Endothelial cell (in vitro differentiated cells): ENCODE results near the gene PARD3. TPM values are rescaled to one million over a fixed set of nuclear protein-coding genes. Genes with fewer than 3 reads are reported as not detected.

Experiments used
- DNase-seq: peaks from one replicate; pipeline ENCODE4 v3.0.0; 2021; ENCODE audit warnings: low spot score
- H3K27ac Mint-ChIP-seq: one replicate; pipeline ENCODE4 v1.8.0; 2021; ENCODE audit warnings: mixed read lengths, inconsistent platforms; ENCODE audit not compliant: unreplicated experiment
- H3K27me3 Mint-ChIP-seq: one replicate; pipeline ENCODE4 v1.8.0; 2021; ENCODE audit warnings: mild to moderate bottlenecking, moderate library complexity, mixed read lengths, inconsistent platforms; ENCODE audit not compliant: unreplicated experiment
- H3K36me3 Mint-ChIP-seq: one replicate; pipeline ENCODE4 v1.8.0; 2021; ENCODE audit warnings: mild to moderate bottlenecking, low read depth, mixed read lengths, inconsistent platforms; ENCODE audit not compliant: unreplicated experiment
- H3K4me1 Mint-ChIP-seq: one replicate; pipeline ENCODE4 v1.8.0; 2021; ENCODE audit warnings: mild to moderate bottlenecking, mixed read lengths, inconsistent platforms; ENCODE audit not compliant: unreplicated experiment
- H3K4me3 Mint-ChIP-seq: one replicate; pipeline ENCODE4 v1.8.0; 2021; ENCODE audit warnings: mild to moderate bottlenecking, mixed read lengths, inconsistent platforms; ENCODE audit not compliant: unreplicated experiment
- H3K9me3 Mint-ChIP-seq: one replicate; pipeline ENCODE4 v1.8.0; 2021; ENCODE audit warnings: mixed read lengths, inconsistent platforms; ENCODE audit not compliant: unreplicated experiment
- CTCF ChIP-seq: fragments of 200-600 bp; sonication (generic); IDR thresholded peaks from one replicate; pipeline ENCODE4 v1.5.0; 2021; ENCODE audit warnings: antibody characterized with exemption; ENCODE audit not compliant: unreplicated experiment
- total RNA-seq: library from RNA; stranded (reverse); fragmentation: NEBNext Ultra II Directional; extraction: Animal tissue kit (Norgen Biotek cat#: 25700); gene quantifications from one replicate; pipeline ENCODE4 v1.2.1, GENCODE V29; 2021; ENCODE audit not compliant: unreplicated experiment

PARD3 gene
- total RNA-seq, 1 donor from 2014 or later, result 35.2 TPM

GRCh38 chr10:34618611-34619010 is 196.5 kb downstream of the PARD3 start:
- peaks cover 23% of the 10 kb centered on the region for H3K4me1 Mint-ChIP-seq
- H3K4me3 Mint-ChIP-seq, result no peak overlapping the region
- peaks cover 4% of the 10 kb centered on the region for H3K27me3 Mint-ChIP-seq
- H3K27ac Mint-ChIP-seq, result no peak overlapping the region
- DNase-seq, result no peak
- no peak for TF ChIP-seq CTCF
- no peaks in the 10 kb centered on the region for H3K36me3 Mint-ChIP-seq
- no peaks in the 10 kb centered on the region for H3K9me3 Mint-ChIP-seq

GRCh38 chr10:34615770-34616169 is 199.3 kb downstream of the PARD3 start:
- no peak for DNase-seq
- H3K27ac Mint-ChIP-seq, result no peak overlapping the region
- no peaks in the 10 kb centered on the region for H3K9me3 Mint-ChIP-seq
- H3K4me3 Mint-ChIP-seq, result no peak overlapping the region
- TF ChIP-seq CTCF, result no peak
- peaks cover 3% of the 10 kb centered on the region for H3K27me3 Mint-ChIP-seq
- H3K4me1 Mint-ChIP-seq, result peaks cover 25% of the 10 kb centered on the region
- H3K36me3 Mint-ChIP-seq, result no peaks in the 10 kb centered on the region

GRCh38 chr10:34613491-34613890 is 201.6 kb downstream of the PARD3 start:
- TF ChIP-seq CTCF, result no peak
- Mint-ChIP-seq H3K9me3 (no peaks in the 10 kb centered on the region), H3K27ac (no peak overlapping the region), H3K4me1 (peaks cover 13% of the 10 kb centered on the region), H3K27me3 (peaks cover 3% of the 10 kb centered on the region), H3K36me3 (no peaks in the 10 kb centered on the region), H3K4me3 (no peak overlapping the region)
- no peak for DNase-seq

GRCh38 chr10:34612938-34613337 is 202.2 kb downstream of the PARD3 start:
- Mint-ChIP-seq H3K9me3 (no peaks in the 10 kb centered on the region), H3K27me3 (peaks cover 3% of the 10 kb centered on the region), H3K27ac (no peak overlapping the region), H3K4me3 (no peak overlapping the region), H3K36me3 (no peaks in the 10 kb centered on the region), H3K4me1 (peaks cover 12% of the 10 kb centered on the region)
- DNase-seq, result no peak
- no peak for TF ChIP-seq CTCF

- H3K27ac Mint-ChIP-seq, result no peak overlapping the region
- no peak for TF ChIP-seq CTCF
- H3K36me3 Mint-ChIP-seq, result no peaks in the 10 kb centered on the region
- H3K4me1 Mint-ChIP-seq, result peaks cover 12% of the 10 kb centered on the region
- no peaks in the 10 kb centered on the region for H3K9me3 Mint-ChIP-seq
- no peak for DNase-seq
- peaks cover 3% of the 10 kb centered on the region for H3K27me3 Mint-ChIP-seq
- no peak overlapping the region for H3K4me3 Mint-ChIP-seq
Observed at GRCh38 chr10:34612446-34612845, 202.7 kb downstream of the PARD3 start.
